Right lobe of liver (tissue), 4 donors: ENCODE results near the gene MYO5B.

Experiments
- CTCF ChIP-seq, 4 donors: fragments of 200-600 bp in 3 of 4; fragments of 450-650 bp in 1 of 4; IDR thresholded peaks; one replicate each; pipeline versions ENCODE4 v1.5.1 to v1.8.0; 2016 to 2022; ENCODE audit warnings: antibody characterized with exemption in 4 of 4, mild to moderate bottlenecking in 2 of 4
- POLR2A ChIP-seq: fragments of 450-650 bp; IDR thresholded peaks from one replicate; pipeline ENCODE4 v1.6.1; 2017; ENCODE audit warnings: antibody characterized with exemption, mild to moderate bottlenecking
- donor health status: DM: no; HTN: no; CAD: no.
- donor health status: DM: no; HTN: no; CAD: no.
- donor health status: DM: no; HTN: yes; CAD: no.

GRCh38 chr18:49847524-49847923, 347.4 kb downstream of the MYO5B start:
- TF ChIP-seq POLR2A (no peak), CTCF (IDR thresholded peaks at IDR 0.05) (no peak)
